AG04449 (cell line): ENCODE measurements around the gene CRYBB2.
"Not testable (repeated sequence)": the region's sequence is repeated elsewhere in the genome, so short reads cannot be mapped to it uniquely, and the experiment has no call there.

Experiments used
- CTCF ChIA-PET: fragments of 350-600 bp; formaldehyde crosslinking; extraction: SDS; loops from one replicate; lab custom pipeline; 2021; ENCODE audit warnings: antibody characterized with exemption; lab: Yijun Ruan, JAX
- POLR2A ChIA-PET: fragments of 400-600, 350-600 bp; formaldehyde crosslinking; extraction: SDS; loops from one replicate; lab custom pipeline; 2020; ENCODE audit warnings: antibody characterized with exemption, inconsistent platforms; lab: Yijun Ruan, JAX
- DNase-seq: peaks from one replicate; pipeline ENCODE4 v3.0.0-alpha.2; 2010; ENCODE audit warnings: low read depth, low spot score
- H3K4me3 ChIP-seq: 2 replicates; pipeline ENCODE4 v1.5.1; 2011; ENCODE audit warnings: low read depth, mild to moderate bottlenecking, control low read depth, low read length
- TF ChIP-seq, protein P1 (sequence below): IDR thresholded peaks from one replicate; pipeline ENCODE4 v1.5.1; 2011; ENCODE audit warnings: mild to moderate bottlenecking, moderate library complexity, low read length, control low read depth, inconsistent platforms; ENCODE audit not compliant: insufficient read depth; ENCODE audit errors: missing control alignments

CRYBB2 gene

DNA sequence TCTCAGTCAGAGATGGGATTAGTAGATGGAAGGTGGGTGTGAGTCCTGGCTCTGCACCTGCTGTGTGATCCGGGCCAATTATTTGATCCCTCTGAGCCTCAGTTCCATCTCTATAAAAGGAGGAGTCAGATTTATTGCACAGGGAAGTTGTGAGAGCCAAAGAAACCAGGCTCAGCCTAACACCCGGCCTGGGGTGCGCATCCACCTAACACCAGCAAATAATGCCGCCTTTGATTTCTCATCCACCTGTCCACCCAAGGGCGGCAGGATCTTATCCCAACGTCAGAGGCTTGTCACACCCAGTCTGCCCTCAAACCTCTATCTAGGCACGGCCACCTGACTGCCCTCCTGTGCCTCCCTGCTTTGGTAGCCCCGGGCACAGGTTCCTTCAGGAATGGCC lies 2.4 kb downstream of the CRYBB2 start:
- TF ChIP-seq, protein P1, sequence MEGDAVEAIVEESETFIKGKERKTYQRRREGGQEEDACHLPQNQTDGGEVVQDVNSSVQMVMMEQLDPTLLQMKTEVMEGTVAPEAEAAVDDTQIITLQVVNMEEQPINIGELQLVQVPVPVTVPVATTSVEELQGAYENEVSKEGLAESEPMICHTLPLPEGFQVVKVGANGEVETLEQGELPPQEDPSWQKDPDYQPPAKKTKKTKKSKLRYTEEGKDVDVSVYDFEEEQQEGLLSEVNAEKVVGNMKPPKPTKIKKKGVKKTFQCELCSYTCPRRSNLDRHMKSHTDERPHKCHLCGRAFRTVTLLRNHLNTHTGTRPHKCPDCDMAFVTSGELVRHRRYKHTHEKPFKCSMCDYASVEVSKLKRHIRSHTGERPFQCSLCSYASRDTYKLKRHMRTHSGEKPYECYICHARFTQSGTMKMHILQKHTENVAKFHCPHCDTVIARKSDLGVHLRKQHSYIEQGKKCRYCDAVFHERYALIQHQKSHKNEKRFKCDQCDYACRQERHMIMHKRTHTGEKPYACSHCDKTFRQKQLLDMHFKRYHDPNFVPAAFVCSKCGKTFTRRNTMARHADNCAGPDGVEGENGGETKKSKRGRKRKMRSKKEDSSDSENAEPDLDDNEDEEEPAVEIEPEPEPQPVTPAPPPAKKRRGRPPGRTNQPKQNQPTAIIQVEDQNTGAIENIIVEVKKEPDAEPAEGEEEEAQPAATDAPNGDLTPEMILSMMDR: no peak
- ChIA-PET CTCF (no interaction called here), POLR2A (no interaction called here)
- no peak overlapping the region for H3K4me3 ChIP-seq
- no peak for DNase-seq

DNA sequence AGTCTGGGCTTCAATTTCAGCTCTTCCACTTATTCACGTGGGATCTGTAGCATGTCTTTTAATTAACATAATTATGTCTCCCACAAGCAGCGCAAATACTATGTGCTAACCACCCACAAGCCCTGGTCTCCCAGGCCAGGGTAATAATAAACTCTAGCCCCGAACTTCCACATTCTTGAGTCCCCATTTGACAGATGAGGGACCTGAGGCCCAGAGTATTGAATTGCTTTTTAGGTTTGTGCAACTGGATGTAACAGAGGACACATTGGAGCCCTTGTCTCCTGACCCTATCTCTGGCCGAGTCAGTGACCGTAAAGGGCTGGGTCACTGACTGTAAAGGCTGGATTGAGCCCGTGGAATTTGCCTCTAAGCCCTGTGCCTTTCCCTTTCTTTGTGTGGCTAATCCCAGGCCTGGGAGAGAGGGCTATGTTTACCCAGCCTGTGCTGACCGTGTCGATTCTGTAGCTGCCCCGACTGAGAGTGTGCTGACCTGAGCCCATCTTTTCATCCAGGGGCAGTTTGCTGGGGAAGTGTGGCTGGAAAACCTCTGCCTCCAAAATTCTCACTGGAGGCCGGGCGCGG lies 3.9 kb downstream of the CRYBB2 start:
- H3K4me3 ChIP-seq: no peak overlapping the region
- TF ChIP-seq, protein P1: no peak
- ChIA-PET POLR2A (no interaction called here), CTCF (interaction anchor here (1.1 kb wide), 1 partner anchor 9 kb away, joined by 3 read pairs; no protein-coding TSS in a partner anchor)
- no peak for DNase-seq

- no peak overlapping the region for H3K4me3 ChIP-seq
- POLR2A ChIA-PET: no interaction called here
- DNase-seq: no peak
- CTCF ChIA-PET: no interaction called here
- TF ChIP-seq, protein P1: no peak
Observed at GRCh38 chr22:25228822-25229221, 9.4 kb downstream of the CRYBB2 start.

- H3K4me3 ChIP-seq, DNase-seq, POLR2A ChIA-PET, CTCF ChIA-PET: not testable (repeated sequence)
Observed at GRCh38 chr22:25230760-25231159, 11.3 kb downstream of the CRYBB2 start.

- no peak for DNase-seq
- ChIA-PET POLR2A (no interaction called here), CTCF (interaction anchor here (0.9 to 1.3 kb wide), 3 partner anchors 10 to 1098 kb away, joined by 3 to 4 read pairs (median 3); no protein-coding TSS in a partner anchor)
- H3K4me3 ChIP-seq: no peak overlapping the region
- TF ChIP-seq, protein P1: no peak
Observed at GRCh38 chr22:25232301-25232700, 12.9 kb downstream of the CRYBB2 start.

DNA sequence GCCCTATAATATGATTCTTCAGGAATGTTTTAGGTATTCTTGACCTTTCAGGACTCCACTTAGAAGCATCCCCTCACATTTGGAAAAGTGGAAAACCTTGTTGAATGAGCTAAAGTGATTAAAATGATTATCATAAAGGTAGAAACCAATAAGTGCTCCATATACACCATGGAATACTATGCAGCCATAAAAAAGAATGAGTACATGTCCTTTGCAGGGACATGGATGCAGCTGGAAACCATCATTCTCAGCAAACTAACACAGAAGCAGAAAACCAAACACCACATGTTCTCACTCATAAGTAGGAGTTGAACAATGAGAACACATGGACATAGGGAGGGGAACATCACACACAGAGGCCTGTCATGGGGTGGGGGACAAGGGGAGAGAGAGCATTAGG lies 14.3 kb downstream of the CRYBB2 start:
- CTCF ChIA-PET, DNase-seq, POLR2A ChIA-PET, H3K4me3 ChIP-seq: not testable (repeated sequence)

- TF ChIP-seq, protein P1: peak; percentile 67
- DNase-seq: no peak
- CTCF ChIA-PET: interaction anchor here (0.7 to 1.4 kb wide), 3 partner anchors 23 to 533 kb away, joined by 3 read pairs; no protein-coding TSS in a partner anchor
- POLR2A ChIA-PET: no interaction called here
- no peak overlapping the region for H3K4me3 ChIP-seq
Observed at GRCh38 chr22:25235547-25236290, 16.3 kb downstream of the CRYBB2 start.
